ENCODE measurements around the gene ARFGEF3. TPM values are rescaled to one million over a fixed set of nuclear protein-coding genes. Genes with fewer than 3 reads are reported as not detected.

ARFGEF3 gene
- total RNA-seq, 1 experiment from 2014 or later, result 5.2 TPM

GRCh38 chr6:138336221-138336620 is 174.5 kb downstream of the ARFGEF3 start:
- no peaks in the 10 kb centered on the region for H3K36me3 ChIP-seq (ENCODE audit: control insufficient read depth, insufficient read depth, low read length)
- no peaks in the 10 kb centered on the region for H3K4me1 Mint-ChIP-seq (ENCODE audit: low read depth, unreplicated experiment)
- H3K9me3 ChIP-seq, result no peaks in the 10 kb centered on the region
- no TSS peak for BruUV-seq (replicated peaks)
- ChIA-PET POLR2A (no interaction called here), CTCF (no interaction called here)
- H3K9me3 Mint-ChIP-seq (ENCODE audit: unreplicated experiment), result no peaks in the 10 kb centered on the region
- DNase-seq, result no peak
- no peak overlapping the region for H3K4me3 ChIP-seq (ENCODE audit: low read depth, low read length)
- no peak overlapping the region for H3K4me3 Mint-ChIP-seq (ENCODE audit: unreplicated experiment)
- H3K27me3 ChIP-seq (replicated peaks; ENCODE audit: control insufficient read depth, insufficient read depth, low read length), result no peaks in the 10 kb centered on the region
- no peaks in the 10 kb centered on the region for H3K36me3 Mint-ChIP-seq (ENCODE audit: insufficient read depth, unreplicated experiment)
- no peak for TF ChIP-seq CTCF (IDR thresholded peaks at IDR 0.05; ENCODE audit: insufficient read depth in 1 of 2, low read depth in 1 of 2, low read length in 1 of 2, severe bottlenecking in 1 of 2, unreplicated experiment in 1 of 2)
- no peaks in the 10 kb centered on the region for H3K4me1 ChIP-seq
- no peak overlapping the region for H3K27ac Mint-ChIP-seq (ENCODE audit: unreplicated experiment)
- intact Hi-C loops (cut with micrococcal nuclease; ENCODE audit: unreplicated experiment), result no loop called here
- no peaks in the 10 kb centered on the region for H3K27me3 Mint-ChIP-seq (ENCODE audit: insufficient read depth, unreplicated experiment)

- CTCF ChIA-PET, result no interaction called here
- no peak overlapping the region for H3K4me3 ChIP-seq (ENCODE audit: low read depth, low read length)
- POLR2A ChIA-PET, result no interaction called here
- Mint-ChIP-seq H3K9me3 (ENCODE audit: unreplicated experiment) (no peaks in the 10 kb centered on the region), H3K4me1 (ENCODE audit: low read depth, unreplicated experiment) (no peaks in the 10 kb centered on the region), H3K4me3 (ENCODE audit: unreplicated experiment) (no peak overlapping the region), H3K27me3 (ENCODE audit: insufficient read depth, unreplicated experiment) (no peaks in the 10 kb centered on the region), H3K27ac (ENCODE audit: unreplicated experiment) (no peak overlapping the region), H3K36me3 (ENCODE audit: insufficient read depth, unreplicated experiment) (no peaks in the 10 kb centered on the region)
- no peaks in the 10 kb centered on the region for H3K27me3 ChIP-seq (replicated peaks; ENCODE audit: control insufficient read depth, insufficient read depth, low read length)
- no peaks in the 10 kb centered on the region for H3K4me1 ChIP-seq
- H3K36me3 ChIP-seq (ENCODE audit: control insufficient read depth, insufficient read depth, low read length), result no peaks in the 10 kb centered on the region
- no peaks in the 10 kb centered on the region for H3K9me3 ChIP-seq
- intact Hi-C loops (cut with micrococcal nuclease; ENCODE audit: unreplicated experiment), result no loop called here
- no TSS peak for BruUV-seq (replicated peaks)
- TF ChIP-seq CTCF (IDR thresholded peaks at IDR 0.05; ENCODE audit: insufficient read depth in 1 of 2, low read depth in 1 of 2, low read length in 1 of 2, severe bottlenecking in 1 of 2, unreplicated experiment in 1 of 2), result no peak
- no peak for DNase-seq
Observed at GRCh38 chr6:138337076-138337475, 175.3 kb downstream of the ARFGEF3 start.

GRCh38 chr6:138339024-138339423 is 177.3 kb downstream of the ARFGEF3 start:
- no peaks in the 10 kb centered on the region for H3K4me1 Mint-ChIP-seq (ENCODE audit: low read depth, unreplicated experiment)
- Histone ChIP-seq H3K36me3 (ENCODE audit: control insufficient read depth, insufficient read depth, low read length) (no peaks in the 10 kb centered on the region), H3K4me1 (no peaks in the 10 kb centered on the region), H3K27me3 (replicated peaks; ENCODE audit: control insufficient read depth, insufficient read depth, low read length) (no peaks in the 10 kb centered on the region), H3K9me3 (no peaks in the 10 kb centered on the region), H3K4me3 (ENCODE audit: low read depth, low read length) (no peak overlapping the region)
- no peaks in the 10 kb centered on the region for H3K27me3 Mint-ChIP-seq (ENCODE audit: insufficient read depth, unreplicated experiment)
- no peak overlapping the region for H3K27ac Mint-ChIP-seq (ENCODE audit: unreplicated experiment)
- no peaks in the 10 kb centered on the region for H3K9me3 Mint-ChIP-seq (ENCODE audit: unreplicated experiment)
- CTCF ChIA-PET, result no interaction called here
- no TSS peak for BruUV-seq (replicated peaks)
- TF ChIP-seq CTCF (IDR thresholded peaks at IDR 0.05; ENCODE audit: insufficient read depth in 1 of 2, low read depth in 1 of 2, low read length in 1 of 2, severe bottlenecking in 1 of 2, unreplicated experiment in 1 of 2), result no peak
- intact Hi-C loops (cut with micrococcal nuclease; ENCODE audit: unreplicated experiment), result no loop called here
- no peaks in the 10 kb centered on the region for H3K36me3 Mint-ChIP-seq (ENCODE audit: insufficient read depth, unreplicated experiment)
- POLR2A ChIA-PET, result no interaction called here
- no peak overlapping the region for H3K4me3 Mint-ChIP-seq (ENCODE audit: unreplicated experiment)
- no peak for DNase-seq
